Activated CD8-positive, alpha-beta memory T cell treated with anti-CD3 and anti-CD28 coated beads, Interleukin-2, amount 50 U/mL, for 24 hours (primary cell): Measurements from ENCODE around the gene LY6G6F.

ENCODE experiments used
- DNase-seq: peaks from one replicate; pipeline ENCODE4 v3.0.0-alpha.2; 2020; ENCODE audit errors: extremely low read depth

The LY6G6F gene, protein sequence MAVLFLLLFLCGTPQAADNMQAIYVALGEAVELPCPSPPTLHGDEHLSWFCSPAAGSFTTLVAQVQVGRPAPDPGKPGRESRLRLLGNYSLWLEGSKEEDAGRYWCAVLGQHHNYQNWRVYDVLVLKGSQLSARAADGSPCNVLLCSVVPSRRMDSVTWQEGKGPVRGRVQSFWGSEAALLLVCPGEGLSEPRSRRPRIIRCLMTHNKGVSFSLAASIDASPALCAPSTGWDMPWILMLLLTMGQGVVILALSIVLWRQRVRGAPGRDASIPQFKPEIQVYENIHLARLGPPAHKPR

DNA sequence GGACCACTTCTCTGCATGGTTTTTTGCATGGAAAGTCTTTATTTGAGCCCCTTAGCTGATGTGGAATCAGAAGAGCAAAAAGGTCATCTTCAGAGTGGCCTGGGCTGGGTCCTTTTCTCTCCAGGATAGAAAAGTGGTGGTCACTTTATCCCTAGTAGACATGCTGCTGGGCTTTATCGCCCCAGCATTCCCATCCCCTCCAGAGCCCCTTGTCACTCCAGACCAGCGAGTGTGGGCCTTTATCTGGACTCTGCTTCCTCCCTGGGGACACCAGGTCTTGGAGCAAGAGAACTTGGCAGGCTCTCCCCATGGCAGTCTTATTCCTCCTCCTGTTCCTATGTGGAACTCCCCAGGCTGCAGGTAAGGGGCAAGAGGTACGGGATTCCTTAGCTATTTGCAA is at the start of gene LY6G6F:
Gene LY6G6F (plus strand): TSS at position 268 of the 400 bp plus-strand sequence. CDS start 41 bp downstream, at position 309.
- DNase-seq = no peak

DNA sequence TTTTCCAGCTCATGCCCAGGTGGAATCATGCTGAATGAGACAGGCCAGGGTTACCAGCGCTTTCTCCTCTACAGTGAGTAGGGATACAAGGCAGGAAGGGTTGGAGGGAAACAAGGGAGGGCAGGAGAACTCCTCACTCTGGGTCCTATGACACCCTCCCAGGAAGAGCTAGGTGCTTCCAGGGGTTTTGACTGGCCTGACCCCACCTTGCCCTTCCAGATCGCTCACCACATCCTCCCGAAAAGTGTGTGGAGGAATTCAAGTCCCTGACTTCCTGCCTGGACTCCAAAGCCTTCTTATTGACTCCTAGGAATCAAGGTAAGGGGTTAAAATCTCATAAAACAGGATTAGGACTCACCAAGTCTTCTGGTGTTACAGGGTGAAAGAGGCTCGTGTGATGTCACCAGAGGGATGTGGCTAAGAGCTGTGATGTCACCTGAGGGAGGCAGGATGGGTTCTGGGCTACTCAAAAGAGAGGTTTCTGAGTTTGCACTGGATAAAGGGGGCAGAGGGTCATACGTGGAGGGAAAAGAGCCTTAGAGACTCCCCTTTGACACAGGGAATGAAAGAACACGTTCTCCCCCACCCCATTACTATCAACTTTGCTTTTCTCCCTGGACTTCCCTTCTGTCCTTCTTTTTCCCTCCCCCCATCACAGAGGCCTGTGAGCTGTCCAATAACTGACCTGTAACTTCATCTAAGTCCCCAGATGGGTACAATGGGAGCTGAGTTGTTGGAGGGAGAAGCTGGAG is 49.1 kb upstream of the LY6G6F start:
- DNase-seq = no peak

DNA sequence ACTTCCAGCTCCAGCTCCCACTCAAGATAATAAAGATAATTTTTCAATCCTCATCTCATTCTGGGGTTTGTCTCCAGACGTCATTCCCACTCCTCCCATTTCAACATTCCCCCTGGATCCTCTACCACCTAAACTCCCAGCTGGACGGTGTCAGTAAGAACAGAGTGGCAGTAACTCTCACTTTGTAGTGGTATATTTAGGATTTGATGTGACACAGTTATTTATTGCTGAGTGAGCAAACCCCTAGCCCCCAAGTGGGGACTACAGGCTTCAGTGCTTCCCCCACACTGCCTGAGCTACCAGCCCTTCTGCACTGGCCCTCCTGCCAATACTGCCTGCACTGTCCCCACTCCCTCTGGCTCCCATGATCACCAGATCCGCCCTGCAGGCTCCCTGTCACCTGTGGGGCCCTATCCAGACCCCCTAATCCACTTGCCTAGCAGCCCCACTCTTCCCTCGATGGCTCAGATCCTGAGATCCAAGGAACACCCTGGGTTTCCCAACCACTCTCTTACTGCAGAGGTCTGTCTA is 48.4 kb upstream of the LY6G6F start:
- DNase-seq = no peak

DNA sequence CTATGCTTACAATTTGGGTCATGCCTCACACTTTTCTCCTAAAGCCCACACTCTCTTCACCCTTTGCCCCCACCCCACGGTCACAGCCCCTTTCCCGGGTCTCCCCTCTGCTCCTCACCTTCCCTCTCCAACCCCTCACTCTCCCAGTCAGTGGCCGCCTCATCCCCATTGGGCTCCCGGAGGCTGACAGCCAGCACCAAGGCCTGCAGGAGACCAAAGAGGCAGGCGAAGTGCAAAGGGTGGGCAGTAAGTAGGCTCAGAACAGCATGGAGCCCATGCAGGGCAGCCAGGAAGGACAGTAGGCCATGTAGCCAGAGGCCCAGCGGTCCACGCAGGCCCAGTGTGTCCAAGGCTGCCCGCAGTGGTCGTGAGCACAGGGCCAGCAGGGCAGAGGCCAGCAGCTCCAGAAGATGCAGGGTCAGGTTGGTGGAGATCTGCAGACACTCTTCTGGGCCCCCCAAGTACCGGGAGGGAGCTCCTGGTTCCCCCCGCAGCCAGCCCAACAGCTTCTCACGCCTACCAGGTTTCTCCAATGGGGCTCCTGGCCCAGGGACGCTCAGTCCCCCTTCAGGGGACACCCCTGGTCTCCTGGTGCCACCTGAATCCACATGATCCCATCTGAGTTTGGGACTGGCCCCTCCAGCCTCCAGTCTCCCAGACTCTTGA is 47.5 kb upstream of the LY6G6F start:
- DNase-seq = no peak

DNA sequence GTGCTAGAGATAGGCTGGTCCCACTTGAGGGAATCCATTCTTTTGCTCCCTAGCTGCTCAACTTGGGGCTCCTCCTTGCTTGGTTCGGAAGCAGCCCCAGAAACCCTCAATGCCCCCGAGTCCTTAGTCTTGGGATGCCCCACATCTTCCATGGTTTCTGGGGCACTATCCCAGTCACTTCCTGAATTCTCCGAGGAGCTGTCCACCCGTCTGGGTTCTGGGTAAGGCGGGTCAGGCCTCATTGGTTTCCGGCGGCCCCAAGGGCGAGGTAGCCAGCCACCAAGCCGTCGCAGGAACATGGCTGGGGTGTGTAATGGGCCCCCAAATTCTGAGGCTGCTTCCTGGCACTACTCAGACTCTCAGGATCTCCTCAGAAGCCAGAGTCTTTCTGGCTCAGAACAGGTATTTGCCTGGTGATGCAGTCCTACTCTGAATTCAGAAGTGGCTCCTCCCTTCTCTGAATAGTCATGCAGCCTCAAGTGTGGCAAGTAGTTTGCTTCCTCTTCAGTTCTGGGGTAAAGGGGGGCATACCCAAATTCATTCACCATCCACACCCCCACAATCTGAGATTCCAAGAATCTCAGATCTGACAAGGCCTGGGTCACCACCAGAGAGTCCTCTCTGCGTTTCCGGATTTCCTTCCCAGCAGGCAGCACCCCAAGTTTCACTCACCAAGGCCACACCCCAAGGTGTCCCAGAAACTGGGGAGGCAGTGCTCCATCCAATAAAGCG is 46.9 kb upstream of the LY6G6F start:
- DNase-seq = no peak

DNA sequence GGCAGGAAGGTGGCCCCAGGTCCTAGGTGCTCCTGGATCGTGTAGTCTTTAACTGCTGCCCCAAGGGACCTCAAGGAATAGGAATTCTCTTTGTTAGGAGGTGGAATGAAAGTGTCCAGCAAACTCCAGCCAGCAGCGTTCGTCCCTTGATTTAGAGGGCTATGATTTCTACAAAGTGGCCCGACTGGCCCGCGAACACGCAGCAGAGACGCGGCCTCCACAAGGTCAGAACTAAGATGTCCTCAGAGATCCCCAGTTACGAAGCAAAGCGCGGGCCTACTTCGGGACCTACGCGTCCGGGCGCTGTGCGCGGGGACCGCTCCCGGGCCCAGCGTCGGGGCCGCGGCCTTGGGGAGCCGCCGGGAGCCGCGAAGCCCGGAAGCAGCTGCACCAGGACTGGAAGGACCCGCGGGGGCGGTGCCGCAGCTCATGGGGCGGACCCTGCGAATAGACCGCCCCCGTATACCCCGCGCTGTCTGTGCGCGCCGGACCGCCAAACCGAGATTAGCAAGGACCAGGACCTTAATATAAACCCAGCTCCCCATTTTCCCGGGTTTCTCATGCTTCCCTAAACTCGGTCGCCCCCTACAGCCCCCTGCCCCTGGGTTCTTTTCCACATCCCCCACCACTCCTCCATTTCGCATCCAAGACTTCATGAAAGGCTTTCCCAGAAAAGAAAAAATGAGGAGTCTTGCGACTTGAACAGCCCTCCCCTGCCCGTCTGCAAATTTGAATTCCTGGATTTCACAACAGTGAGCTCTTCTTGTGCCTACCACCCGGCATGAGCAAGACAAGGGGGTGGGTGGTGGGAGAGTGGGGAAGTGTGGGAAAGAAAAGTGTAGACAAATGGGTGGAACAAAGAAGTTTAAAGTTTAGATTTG is 46.0 kb upstream of the LY6G6F start, which contains the start of gene C6orf47:
Gene C6orf47 (minus strand): TSS at position 398 of the 881 bp plus-strand sequence. CDS start 831 bp downstream, outside the sequence.
- no peak for DNase-seq

DNA sequence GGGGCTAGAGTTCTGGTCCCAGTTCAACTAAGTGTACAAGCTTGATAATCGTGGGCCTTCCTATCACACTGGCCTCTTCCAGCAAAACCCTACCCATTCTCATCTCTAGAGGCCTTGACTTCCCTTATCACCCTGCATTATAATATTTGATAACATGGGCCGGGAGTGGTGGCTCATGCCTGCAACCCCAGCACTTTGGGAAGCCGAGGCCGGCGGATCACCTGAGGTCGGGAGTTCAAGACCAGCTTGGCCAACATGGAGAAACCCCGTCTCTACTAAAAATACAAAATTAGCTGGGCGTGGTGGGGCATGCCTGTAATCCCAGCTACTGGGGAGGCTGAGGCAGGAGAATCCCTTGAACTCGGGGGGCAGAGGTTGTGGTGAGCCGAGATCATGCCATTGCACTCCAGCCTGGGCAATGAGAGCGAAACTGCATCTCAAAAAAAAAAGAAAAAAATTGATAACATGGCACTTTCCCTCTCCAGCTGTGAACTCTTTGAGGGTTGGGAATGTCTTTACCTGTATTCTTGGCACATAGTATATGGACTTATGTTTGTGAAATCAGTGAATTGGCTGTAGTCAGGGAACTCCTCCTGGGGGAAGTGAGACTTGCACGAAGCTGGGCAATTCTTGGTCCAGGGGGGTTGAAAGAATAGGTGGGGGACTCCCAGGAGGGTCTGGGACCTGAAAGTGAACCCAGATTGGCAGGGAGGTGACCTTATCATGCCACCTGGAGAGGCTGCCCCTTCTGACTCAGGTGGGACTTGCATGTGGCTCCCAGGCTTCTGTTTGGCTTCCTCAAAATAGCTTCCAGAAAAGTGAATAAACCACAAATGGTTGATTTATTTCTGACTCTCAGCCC is 45.2 kb upstream of the LY6G6F start:
- no peak for DNase-seq

DNA sequence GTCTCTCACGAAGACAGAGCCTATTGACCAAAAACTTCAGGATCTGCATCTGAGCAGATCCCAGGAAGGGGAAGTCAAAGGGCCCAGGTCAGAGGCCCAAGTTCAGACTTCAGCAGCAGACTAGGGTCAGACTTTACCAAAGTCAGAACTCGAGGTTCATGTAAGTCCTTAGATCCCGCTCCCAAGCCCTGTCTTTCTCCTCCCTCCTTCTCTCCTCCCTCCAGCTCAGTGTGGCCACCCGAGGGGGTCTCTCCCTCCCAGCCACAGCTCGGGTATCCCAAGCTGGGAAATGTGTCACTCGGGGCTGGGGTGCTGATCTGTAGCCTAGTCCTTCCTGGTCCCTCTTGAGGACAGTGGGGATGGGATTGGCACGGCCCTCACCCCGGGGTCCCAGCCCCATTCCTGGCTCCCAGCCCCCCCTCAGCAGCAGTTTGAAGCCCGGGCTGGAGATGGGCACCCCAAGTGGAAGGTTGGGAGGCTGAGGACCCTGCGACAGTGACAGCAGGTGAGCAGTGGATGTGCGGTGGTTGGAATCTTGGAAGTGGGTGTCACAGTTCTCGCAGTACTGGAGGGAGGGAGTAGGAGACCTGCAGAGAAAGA is 44.4 kb upstream of the LY6G6F start:
- no peak for DNase-seq

DNA sequence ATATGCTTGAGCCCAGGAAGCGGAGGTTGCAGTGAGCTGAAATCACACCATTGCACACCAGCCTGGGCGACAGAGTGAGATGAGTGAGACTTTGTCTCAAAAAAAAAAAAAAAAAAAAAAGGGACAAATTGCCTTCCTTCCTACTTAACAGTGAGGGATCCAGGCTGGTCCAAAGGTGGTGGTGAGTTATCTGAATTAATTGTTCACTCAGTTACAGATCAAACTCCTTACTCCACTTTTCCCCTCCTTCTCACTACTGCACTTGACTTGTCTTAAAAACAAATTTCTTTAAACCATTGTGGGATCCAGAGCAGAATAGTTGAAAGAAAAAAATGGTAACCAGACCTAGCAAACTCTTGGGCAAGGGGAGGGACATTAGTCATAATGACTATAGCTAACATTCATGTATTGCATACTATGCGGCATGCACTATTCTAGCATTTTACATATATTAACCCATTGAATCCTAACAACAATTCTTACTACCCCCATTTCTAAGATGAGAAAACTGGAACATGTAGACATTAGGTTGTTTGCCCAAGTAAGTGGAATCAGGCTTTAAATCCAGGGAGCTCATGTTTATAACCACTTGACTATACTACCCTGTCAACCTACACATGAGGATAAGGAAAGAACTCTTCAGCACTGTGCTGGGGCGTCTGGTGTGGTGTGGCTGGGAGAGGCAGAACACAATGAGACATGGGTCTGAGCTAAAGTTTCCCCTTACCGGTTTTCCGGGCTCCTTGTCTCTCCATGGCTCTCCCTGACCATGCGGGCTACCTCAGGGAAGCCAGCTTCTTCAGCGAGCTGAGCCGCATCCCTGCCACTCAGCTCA is 43.3 kb upstream of the LY6G6F start:
- DNase-seq = no peak

DNA sequence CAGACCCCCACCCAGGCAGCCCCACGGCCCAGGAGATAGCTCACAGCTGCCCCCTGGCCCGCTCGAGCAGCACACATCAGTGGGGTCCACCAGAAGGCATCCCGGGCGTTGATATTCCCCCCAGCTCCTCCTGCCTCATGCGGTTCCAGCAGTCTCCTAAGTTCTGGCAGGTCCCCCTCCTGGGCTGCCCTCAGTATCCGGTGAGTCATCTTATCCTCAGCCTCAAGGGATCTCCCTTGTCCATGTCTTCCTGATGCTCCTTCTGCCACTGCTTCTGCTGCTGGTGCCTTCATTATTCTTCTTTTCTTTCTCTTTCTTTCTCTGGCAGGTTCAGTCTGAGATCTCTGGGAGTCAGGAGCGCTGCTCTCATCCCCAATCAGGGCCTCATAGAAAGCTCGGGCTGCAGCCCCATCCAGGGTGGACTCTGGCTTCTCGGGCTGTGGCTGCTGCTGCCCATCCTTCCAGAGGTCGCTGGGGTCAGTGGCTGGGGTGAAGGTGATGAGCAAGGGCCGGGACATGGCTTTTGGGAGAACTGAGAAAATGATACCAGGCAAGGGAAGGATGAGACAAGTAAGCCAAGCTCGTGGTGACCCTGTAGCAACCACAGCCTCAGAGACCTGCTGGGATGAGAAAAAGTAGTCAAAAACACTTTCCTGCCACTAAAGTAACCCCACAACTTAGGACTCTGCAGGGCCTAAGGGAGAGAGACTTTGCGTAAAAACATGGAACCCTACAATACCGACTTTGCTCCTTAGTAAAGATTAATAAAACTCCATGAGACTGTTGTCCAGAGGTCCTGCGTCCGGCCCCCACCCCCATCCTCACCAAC is 42.5 kb upstream of the LY6G6F start:
- DNase-seq = no peak

DNA sequence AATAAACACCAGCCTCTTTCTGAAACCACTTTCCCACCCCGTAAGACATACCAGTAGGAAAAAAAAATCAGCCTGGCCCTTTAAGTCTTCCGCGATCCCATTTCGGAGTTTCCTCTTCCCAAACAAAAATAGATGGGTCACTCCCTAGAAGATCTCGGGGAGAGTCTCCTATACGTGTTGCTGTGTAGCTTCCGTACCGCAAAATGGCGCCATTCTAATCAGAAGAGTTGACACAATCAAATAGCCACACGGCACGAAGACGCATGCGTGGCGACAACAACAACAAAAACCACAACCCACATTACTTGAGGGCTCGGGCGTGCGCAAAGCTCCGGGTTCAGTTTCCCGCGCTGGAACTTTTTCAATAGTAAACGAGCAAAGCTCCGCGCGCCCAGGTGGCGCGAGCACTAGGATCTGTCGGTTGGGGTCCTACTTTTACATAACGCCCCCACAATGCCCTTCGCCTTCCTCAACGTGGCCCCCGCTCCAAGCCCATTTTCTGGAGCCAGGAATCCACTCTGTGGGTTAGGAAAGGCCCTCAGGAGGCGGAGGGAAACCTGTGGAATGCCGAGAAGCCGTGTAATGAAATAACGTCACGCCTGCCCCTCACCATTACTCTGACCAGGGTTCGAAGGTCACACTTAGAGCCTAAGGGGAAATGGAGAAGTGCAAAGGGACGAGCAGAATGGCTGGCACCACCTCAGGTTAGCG is 41.7 kb upstream of the LY6G6F start, which contains the start of gene GPANK1:
Gene GPANK1 (minus strand): TSS at position 208 of the 711 bp plus-strand sequence. CDS start 519 bp downstream, outside the sequence.
- DNase-seq = peak; percentile 81

DNA sequence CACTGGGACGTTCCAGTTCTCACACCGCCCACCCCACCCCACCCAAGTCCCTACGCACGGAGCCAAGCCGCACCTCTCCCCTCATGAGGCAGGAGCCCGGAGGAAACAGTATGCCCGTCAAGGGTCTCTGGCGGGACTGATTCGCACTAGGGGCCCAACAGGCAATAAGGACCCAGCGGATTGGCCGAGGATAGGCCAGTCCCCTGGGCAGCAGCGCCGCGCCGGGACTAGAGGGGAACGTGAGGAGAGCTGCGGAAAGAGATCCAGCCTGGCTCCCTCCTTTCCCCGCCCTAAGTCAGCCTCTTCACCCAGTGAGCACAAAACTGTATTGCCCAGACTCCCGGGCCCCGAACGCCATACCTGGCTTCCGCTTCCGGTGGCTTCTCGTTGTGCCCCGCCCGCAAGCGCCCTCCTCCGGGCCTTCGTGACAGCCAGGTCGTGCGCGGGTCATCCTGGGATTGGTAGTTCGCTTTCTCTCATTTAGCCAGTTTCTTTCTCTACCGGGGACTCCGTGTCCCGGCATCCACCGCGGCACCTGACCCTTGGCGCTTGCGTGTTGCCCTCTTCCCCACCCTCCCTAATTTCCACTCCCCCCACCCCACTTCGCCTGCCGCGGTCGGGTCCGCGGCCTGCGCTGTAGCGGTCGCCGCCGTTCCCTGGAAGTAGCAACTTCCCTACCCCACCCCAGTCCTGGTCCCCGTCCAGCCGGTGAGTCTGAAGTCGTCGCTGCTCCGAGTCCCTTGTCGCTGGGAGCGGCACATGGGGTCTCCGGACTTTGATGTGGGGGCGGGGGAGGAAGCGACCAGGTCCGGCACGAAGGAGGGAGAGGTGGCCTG is 40.9 kb upstream of the LY6G6F start, which contains the start of gene CSNK2B:
Gene CSNK2B (plus strand): TSS at position 580 of the 836 bp plus-strand sequence. CDS start 752 bp downstream, outside the sequence.
- peak; percentile 95 for DNase-seq

DNA sequence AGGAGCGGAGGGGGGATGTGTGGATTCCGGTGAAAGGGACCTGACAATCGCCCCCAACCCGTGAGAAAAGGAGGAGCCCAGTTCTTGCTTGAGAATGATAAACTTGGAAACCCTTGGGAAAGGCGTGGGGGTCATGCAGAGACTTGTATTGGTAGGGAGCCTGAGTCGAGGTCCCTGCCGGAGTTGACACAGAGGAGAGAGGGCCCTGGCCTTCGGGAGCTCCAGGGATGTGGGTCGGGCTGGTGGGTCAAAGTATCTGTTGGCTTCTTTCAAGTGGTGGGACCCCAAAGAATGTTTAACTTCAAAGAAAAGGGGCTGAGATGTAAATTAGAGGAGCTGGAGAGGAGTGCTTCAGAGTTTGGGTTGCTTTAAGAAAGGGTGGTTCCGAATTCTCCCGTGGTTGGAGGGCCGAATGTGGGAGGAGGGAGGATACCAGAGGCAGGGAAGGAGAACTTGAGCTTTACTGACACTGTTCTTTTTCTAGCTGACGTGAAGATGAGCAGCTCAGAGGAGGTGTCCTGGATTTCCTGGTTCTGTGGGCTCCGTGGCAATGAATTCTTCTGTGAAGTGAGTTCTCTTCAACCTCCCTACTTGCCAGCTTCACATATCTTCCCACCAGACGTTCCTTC is 40.2 kb upstream of the LY6G6F start:
- DNase-seq = no peak

DNA sequence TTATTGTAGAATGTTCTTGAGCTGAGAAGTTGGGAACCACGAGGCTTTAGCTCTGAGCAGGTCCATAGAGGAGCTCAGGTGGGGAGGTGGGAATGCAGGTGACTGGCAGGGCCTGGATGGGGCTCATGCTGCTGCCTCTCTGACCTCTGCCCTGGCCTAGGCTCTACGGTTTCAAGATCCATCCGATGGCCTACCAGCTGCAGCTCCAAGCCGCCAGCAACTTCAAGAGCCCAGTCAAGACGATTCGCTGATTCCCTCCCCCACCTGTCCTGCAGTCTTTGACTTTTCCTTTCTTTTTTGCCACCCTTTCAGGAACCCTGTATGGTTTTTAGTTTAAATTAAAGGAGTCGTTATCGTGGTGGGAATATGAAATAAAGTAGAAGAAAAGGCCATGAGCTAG is 37.0 kb upstream of the LY6G6F start, which contains the start of gene LY6G5B:
Gene LY6G5B (plus strand): TSS at position 301 of the 400 bp plus-strand sequence. CDS start 975 bp downstream, outside the sequence.
- DNase-seq = no peak
